Measurements from ENCODE around the gene MIER1.

MIER1 gene

DNA sequence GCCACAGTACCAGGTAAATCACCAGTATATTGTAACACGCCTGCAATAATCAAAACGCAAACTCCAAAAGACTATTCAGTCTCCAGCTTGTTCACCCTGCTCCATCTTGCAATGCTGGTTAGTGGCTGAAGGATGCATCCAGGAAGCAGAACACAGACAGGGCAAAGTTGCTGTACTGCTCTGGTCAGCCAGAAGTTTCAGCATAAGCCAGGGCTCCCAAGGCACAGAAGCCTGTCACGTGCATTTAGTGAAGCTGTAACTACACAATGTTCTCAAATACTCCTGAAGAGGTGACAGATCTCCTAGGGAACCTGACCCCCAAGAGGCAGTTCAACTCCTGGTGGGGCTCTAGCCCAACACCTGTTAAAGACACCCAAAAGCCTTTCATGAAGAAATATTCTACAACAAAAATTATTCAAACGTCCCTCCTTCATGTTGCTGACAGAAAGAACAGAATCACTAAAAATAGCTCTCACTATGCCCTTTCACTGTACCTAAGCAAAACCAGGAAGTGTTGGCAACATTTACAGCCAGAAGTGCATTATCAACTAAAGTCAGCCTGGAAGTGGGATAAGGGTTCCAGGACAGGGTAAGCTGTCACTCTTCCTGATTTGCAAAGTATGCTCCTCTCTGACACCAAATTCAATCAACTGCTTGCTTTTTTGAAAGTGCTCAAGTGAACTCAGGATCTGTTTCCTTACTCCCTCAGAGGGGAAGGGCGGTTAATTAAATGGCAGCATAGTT is 77.1 kb downstream of the MIER1 start:
- DNase-seq: no peak

DNA sequence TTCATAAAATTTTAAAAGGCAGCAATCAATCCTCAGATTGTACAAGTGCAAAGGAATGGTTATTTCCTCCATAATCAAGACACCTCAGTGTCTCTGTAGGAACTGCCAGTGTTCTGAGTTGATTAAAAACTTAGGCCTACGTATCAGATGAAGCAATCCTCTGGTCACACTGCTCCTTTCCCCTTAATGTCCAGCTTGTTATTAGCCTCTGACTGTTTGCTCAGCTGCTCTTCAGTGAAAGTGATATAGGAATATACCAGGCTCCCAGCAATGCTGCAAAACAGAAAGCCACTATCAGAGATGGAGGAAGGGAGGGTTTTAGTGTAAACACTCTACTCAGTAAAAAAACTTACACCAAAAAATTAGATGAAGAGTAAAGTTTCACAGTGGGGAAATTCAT is 79.4 kb downstream of the MIER1 start:
- no peak for DNase-seq

DNA sequence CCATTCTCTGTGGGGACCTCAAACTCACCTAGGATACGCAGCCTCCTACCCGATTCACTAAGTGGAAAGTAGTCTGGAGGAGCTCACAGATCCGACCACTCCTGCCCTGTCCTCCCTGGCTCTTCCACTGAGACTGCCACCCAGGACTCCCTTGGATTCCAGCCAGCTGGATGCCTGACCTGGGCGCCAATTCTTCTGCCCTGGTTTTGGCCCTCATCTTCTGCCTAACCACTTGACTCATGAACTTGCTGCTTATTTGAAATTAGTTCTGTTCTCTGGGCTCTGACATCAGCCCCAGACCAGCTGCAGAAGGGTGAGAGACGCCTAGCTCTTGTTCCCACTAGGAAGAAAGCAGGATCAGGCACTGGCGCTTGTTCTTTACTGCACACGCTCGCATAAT is 80.3 kb downstream of the MIER1 start:
- DNase-seq: no peak

DNA sequence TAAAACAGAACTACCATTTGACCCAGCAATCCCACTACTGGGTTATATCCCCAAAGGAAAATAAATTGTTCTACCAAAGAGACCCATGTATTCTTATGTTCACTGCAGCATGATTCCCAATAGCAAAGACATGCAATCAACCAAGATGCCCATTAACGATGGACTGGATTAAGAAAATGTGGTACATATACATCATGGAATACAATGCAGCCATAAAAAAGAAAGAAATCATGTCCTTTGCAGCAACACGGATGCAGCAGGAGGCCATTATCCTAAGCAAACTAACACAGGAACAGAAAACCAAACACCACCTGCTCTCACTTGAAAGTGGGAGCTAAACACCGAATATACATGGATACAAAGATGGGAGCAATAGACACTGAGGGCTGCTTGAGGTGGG is 85.0 kb downstream of the MIER1 start:
- DNase-seq: no peak

DNA sequence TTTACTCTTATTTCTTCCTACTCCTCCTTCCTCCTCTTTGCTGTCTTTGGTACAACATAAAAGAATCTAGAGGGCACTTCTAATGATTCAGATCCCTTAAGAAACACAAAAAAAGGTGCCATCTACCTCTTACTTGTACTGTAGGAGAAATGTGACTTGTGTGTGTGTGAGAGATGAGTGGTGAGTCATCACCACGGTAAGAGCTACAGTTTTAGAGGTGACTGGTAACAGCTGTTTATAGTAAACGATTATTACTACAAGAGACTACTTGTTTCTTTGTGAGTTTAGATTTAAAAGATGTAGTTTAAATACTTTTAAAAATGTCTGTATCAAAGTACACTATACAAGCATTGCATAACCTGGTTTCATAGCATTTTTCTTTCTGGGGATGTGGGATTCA is 88.8 kb downstream of the MIER1 start:
- no peak for DNase-seq

DNA sequence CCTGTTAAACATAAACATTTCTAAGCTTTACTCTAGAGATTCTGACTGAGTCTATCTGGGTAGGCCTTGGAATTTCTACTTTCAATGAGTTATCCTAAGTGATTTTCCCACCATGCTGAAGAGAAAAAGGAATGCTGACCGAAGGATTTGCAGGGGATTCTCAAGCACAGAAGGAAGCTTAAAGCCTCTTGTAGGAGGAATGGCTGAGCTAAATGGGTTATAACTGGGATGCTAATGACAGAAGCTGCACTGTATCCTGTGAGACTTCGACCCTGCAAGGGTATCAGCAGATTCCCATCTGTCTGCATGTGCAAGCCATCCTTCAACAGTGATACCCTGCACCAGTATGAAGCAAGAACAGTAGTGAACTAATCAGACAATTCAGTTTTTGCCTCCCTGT is 93.8 kb downstream of the MIER1 start:
- no peak for DNase-seq

DNA sequence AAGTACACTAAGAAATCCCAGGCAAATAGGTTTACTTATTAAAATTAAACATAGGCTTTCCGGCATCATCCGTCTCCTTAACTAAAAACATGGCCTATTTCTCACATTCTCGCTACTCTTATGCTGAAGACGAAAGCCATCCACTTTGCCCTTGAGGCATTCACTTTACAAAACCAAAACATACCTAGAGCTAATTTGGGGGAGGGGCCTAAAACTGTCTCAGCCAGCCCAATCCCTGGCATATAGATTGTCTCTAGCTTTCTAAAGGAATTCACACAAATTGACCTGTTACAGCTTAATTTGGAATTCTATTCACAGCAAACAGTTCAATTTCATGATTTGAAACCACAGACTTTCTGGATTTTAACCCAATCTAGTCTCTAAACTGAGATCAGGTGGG is 94.3 kb downstream of the MIER1 start:
- no peak for DNase-seq

DNA sequence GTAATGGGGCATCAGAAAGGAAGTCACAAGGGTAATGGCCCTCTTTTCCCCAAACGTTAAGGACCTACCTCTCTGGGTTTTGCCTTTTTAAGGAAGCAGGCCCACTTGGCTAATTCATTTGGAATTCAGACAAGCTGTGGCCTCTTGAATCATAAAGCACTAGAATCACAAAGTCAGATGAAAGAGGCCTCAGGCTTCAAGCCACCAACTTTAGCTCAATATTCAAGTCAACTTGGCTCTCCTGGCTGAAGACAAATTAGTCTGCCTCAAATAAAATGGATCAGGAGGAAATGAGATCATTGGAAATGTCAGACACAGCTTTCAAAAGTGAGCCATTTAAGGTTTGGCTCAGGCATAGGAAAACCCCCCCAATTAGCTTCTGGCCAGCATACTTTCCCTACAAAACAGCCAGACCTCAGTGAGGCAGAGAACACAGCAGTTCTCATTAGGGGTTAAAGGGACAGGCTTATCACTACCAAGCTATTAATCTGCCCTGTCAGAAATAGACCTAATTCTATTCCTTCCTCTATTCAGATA is 94.9 kb downstream of the MIER1 start:
- no peak for DNase-seq

DNA sequence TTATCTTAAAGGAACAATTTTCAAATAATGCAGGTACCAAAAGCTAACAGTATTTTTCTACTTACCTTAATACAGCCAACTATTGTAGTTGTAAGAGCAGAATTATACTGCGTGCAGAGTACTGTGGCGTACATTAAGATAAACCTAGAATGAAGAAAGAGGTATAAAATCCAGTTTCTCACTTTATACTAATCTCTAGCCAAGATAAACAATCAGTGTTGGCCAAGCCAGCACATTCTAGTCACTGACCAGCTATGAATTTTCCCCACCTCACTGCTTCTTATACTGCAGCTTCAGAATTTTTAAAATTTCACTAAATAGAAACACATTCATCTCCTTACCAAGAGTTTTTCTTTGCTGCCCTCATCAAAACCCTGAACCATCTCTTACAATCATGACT is 95.5 kb downstream of the MIER1 start:
- no peak for DNase-seq

DNA sequence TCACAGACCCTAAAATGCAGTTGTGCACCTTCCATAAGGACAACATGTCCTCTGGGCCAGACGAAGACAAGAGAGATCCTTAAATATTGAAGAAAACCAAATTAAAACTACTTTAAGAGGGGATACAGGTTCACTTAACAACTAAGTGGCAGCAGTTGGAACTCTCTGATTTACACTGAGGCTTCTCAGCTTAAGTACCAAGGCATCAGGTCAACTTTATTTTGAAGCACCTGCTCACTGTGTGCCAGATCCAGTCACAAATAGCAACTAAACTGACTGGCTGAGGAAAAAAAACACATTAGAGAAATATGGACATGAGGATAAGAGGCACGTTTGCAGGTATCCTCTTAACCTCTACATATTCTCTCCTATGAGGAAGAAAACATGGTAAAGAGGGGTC is 96.0 kb downstream of the MIER1 start:
- no peak for DNase-seq

DNA sequence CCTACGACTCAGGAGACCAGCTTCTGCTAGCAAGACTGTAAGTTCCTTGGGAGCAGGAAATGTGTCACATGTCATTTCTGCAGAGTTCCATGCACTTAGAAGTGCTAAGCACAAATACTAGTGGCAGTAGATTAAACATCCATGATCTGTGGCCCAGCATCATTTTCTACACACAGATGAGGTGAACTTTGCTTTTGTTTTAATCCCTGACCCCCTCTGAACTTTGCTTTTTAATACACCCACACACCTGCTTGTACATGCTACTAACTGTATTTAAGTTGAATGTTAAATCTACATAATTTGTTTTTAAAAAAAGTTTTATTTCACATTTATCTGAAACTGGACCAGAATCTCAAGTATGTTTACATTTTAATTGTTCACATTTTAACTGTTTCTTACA is 104.7 kb downstream of the MIER1 start:
- no peak for DNase-seq

DNA sequence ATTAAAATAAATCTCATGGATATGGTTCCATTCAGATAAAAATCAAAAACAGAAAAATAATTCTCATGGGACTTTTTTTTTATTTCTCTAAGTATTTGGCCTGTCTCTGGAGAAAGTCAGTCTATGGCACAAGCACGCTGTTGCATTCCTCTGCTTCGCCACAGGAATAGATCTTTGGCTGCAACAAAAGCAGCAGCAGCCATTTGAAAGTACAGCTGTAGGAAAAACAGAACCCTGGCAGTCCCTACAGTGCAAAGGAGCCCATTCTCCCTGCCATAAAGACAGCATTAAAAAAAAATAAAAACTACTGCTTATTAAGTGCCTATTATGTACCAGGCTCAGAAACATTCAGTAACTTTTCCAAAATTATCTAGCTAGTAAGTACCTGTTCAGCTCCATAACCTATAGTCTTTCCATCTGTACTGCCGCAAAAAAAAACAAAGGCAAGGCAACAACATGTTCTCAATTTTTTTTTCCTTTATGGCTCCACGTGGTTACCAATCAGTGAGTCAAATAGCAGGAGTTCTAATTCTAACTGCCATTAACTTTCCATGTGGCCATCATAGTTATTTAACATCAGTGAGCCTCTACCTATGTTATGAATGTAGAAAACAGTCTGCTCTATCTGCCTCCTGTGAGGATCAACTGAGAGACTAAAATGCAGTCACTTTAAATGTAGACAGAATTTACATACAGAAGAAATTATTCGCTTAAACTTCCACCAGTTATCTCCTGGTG is 106.5 kb downstream of the MIER1 start:
- no peak for DNase-seq

DNA sequence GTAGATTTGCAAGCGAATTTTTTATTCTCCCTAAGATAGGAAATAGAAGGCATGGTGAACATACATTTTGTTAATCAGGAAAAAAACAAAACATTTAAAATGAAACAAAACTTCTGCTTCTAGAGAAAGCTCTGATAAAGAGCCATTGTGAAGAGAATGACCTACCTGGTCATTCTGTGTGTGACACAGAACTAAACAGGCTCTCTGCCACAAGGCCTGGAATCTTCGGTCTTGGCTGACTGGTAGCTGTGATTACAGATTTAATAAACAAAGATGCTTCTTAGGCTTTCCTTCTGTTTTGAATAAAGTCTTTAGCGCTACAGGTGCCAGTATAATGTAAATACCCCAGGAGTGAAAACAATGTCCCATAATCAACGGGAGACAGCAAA is 107.1 kb downstream of the MIER1 start:
- no peak for DNase-seq

Measured in activated CD8-positive, alpha-beta memory T cell treated with anti-CD3 and anti-CD28 coated beads, Interleukin-2, amount 50 U/mL, for 48 hours (primary cell).